HG02938 (cell line): ENCODE measurements around the gene CFAP58.
A peak's percentile ranks its signal among the peaks of the same experiment; 100 is the strongest.

ENCODE experiments used
- ATAC-seq: cut with Tn5 transposase; IDR thresholded peaks from one replicate; pipeline ENCODE4 v1.9.1; 2021; ENCODE audit warnings: mild to moderate bottlenecking, moderate library complexity; ENCODE audit not compliant: unreplicated experiment

Gene CFAP58

GRCh38 chr10:104333728-104334373 is 19.8 kb upstream of the CFAP58 start:
- no peak for ATAC-seq

- ATAC-seq: no peak
Observed at GRCh38 chr10:104334561-104334960, 19.1 kb upstream of the CFAP58 start.

- no peak for ATAC-seq
Observed at GRCh38 chr10:104334965-104335650, 18.5 kb upstream of the CFAP58 start.

GRCh38 chr10:104336821-104337467 is 16.7 kb upstream of the CFAP58 start:
- peak; percentile 42 for ATAC-seq

DNA sequence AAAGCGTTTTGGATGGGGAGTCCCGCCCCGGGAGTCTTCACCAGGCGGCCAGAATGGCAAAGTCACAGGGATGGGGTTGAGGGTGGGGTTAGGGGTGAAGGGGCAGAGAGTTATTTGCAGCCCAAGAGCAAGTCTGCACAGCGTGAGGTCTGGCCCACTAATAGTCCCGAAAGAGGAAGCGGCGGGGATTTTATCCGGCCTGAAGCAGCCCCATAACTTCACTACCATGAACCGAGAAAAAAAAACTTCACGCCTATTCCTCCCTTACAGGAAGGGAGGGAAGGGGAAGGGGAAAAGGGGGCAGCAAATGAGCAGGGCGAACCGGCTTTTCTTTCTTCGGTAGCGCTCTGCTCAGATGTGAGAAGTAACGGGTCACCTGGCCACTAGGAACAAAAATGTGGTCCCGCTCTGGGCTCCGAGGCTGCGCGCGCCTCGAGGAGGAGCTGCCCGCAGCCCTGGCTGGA is 16.1 kb upstream of the CFAP58 start:
- ATAC-seq: peak; percentile 44

GRCh38 chr10:104337985-104338735 is 15.5 kb upstream of the CFAP58 start, which contains the start of gene ITPRIP:
Gene ITPRIP (minus strand): TSS chr10:104338465. CDS start chr10:104316051, 22,414 bp downstream.
- peak; percentile 51 for ATAC-seq

DNA sequence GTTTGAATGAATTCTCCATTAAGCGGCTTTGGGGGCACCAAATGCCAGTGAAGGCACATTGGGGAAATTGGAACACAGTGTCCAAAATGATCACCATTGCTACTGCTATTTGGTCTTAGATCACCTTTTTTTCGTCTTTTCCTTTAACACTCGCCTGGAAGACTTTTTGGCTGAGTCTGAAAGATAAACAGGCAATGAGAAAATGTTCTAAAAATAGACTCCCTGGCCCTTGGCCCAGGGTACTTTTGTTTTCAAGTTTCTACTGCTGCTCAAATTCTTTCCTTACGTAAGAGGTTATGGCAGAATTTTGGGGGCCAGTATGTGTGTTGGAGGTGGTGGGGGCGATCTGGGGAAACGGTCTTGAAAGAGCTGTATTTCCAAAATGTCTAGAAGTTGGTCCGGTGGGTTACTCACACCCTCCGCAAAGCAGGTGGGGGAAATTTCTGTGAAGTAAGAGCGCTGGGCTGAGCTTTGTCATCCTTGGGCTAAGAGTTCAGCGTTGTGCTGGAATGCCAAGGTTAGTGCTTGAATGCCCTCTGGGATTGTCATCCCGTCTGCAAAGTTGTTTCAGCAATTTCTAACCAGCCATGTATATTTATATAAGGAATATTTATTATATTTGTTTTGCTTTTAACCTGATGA is 14.0 kb upstream of the CFAP58 start:
- no peak for ATAC-seq

GRCh38 chr10:104340111-104340526 is 13.5 kb upstream of the CFAP58 start:
- no peak for ATAC-seq

DNA sequence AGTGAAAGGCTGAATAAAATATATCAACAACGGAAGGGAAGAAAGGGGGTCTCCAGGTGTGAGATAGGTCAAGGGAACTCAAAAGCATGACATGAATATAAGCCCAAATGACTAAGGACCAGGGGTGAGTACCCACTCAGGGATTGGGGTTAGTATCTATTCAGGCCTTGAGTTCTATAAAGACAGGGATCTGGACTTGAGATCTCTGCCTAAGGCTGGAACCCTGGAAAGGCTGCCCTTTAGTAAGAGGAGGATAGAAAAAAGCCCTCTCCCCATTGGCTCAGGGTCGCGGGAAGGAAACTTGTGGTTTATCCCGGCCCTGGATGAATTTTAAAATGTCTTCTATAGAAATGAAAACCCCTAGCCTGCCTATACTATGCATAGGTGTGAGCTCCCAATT is 13.0 kb upstream of the CFAP58 start:
- ATAC-seq: no peak

GRCh38 chr10:104342941-104343411 is 10.7 kb upstream of the CFAP58 start:
- no peak for ATAC-seq

DNA sequence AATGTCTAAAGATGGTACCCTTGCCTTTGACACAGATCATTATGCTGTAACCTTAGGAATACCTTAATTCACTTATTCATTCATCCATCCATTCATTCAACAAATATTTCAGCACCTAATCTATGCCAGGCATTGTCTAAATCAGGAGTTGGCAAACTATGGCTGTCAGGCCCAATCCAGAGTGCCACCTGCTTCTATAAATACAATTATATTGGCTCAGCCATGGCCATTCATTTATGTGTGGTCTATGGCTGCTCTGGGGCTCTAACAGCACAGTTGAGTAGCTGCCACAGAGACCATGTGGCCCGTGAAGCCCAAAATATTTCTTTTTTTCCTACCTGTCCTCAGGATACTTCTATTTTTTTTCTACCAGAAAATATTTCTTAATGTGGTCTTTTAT is 9.4 kb upstream of the CFAP58 start:
- no peak for ATAC-seq

- no peak for ATAC-seq
Observed at GRCh38 chr10:104345515-104345914, 8.1 kb upstream of the CFAP58 start.

DNA sequence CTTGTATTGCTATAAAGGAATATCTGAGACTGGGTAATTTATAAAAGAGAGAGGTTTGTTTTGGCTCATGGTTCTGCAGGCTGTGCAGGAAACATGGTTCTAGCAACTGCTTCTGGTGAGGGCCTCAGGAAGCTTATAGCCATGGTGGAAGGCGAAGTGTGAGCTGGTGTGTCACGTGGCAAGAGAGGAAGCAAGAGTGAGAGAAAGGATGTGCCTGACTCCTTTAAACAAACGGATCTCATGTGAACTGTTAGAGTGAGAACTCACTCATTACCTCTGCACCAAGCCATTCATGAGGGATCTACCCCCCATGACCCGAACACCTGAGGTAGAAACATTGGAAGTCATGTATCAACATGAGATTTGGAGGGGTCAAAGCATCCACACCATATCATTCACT is 7.7 kb upstream of the CFAP58 start:
- ATAC-seq: no peak

DNA sequence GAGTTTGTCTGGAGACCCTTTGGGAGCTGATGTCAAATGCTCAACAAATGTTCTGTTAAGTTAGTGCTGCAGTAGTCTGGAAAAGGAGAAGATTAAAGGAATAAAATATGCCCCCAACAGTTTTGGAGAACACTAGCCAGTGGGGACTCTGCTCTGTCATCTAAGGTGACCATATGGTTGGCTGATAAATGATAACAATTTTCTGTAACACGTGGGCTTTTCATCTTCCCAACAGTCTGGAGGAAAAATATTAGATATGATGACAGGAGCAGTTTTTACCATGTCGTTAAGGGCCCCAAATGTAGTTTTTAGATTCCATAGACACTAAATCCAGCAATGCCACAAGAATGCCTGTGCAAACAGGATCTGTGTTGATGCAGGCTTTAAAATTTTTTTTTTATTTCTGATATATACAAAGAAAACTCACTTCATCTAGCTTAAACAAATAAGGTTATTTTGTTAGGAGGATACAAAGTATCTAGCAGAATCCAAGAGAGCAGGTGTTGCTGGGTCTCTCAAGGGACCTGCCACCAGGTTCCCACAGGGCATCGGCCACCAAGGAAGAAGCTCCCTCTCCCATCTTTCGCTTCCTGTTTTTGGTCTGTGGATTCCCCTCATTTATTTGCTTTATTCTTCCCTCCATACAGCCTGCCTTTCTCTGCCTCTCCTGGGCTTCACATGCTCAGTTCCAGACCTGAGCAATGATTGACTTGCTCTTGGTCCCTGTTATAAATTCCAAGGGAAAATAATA is 6.2 kb upstream of the CFAP58 start:
- ATAC-seq: no peak

GRCh38 chr10:104348601-104349000 is 5.0 kb upstream of the CFAP58 start:
- no peak for ATAC-seq

DNA sequence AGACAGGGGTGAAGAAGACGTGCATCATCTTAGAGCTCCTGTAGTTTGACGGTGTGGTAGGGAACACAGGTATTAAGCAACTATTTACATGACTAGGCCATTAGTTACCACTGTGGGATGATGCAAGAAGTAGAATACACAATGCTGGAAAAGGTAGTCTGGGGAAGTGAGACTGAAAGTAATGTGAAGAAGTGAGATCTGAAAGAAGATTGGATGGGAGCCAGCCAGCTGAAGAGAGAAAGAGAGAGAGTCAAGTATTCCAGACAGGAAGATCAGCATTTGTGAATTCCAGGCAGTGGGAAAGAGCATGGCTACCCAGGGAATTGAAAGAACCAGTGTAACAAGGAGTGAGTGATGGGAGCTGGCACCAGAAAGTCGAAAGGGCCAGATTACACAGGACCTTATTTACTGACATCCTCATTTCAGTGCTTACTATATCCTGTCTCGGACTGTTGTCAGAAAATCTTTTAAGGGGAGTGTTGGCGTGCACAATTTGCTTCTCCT is 4.0 kb upstream of the CFAP58 start:
- peak; percentile 67 for ATAC-seq

DNA sequence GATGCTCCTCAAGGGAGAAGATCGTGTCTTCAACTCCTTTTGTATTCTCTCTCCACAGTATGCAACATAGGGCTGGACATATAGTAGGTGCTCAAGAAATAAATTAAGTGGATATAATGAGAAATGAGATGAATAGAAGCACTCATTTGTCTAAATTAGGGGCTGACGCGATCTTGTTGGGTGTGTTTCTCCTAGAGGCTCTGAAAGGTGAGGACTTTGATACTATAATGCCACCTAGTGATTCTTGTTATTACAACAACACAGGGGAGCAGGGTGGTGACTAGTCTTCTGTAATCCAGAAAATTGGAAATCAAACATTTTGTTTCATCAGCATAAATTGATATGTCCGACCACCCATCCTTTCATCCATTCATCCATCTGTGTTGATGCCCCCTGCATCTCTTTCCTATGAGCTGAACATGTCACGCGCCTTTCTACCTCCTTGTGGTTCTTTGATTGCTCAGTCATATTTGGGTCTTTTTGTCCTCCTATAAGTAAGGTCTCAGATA is 3.5 kb upstream of the CFAP58 start:
- ATAC-seq: peak; percentile 44

DNA sequence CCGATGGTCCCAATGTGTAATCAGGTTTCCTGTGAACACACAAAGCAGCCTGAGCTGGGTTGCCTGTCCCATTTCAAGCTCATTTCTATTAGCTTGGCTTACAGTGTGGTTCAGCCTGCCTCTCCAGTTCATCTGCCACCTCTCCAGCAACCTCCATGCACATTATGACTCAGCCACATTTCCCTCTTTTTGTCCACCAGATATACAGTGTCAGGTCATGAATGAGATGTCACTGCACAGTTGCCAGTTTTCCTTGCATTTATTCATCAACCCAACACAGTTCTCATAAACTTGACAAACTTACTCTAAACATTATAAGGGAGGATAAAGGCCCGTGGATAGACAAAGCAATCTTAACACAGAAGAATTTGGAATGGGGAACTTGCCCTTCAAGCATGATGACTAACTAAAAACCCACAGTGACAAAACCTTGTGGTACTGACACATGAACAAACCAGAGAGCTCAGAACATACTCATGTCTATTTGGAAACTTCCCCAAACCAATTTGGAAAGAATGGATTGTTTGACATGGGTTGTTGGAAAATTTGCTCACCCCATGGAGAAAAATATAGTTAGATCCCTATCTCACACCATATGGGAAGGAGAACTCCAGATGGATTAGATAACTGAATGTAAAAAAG is 2.5 kb upstream of the CFAP58 start:
- ATAC-seq: no peak

DNA sequence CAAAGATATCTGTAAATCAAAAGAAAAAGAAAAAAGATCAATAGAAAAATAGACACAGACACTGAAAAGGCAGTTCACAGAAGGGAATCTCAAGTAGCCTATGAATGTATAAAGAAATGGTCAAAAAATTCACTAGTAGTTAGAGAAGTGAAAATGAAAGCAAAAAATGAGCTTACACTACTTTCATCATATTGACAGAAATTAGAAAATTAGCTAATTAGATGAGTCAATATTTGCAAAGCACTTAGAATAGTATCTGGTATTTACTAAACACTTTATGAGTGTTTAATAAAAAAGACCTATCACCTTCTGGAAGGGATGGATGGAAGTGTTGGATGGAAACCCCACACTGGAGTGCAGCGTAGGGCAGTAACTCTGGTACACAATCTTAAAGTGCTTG is 1.7 kb upstream of the CFAP58 start:
- ATAC-seq: peak; percentile 15
